T-helper 1 cell treated with Interleukin-12 subunit alpha and Interleukin-12 subunit beta and Interleukin-4 antibody, amounts not matched to agents 30 ng/mL and 1 ng/mL, for 36 hours (primary cell): ENCODE data around the gene ALDH6A1. TPM values are rescaled to one million over a fixed set of nuclear protein-coding genes. Genes with fewer than 3 reads are reported as not detected.

Source experiments
- total RNA-seq: library from RNA; stranded (reverse); gene quantifications from 2 replicates; pipeline ENCODE4 v1.2.3, GENCODE V29; 2022

ALDH6A1 gene
- total RNA-seq, 1 donor from 2014 or later, result 10.8 TPM

Other genes starting within 250 kb of the ALDH6A1 start
- gene PTGR2, start 232.6 kb downstream of the ALDH6A1 start, total RNA-seq, result 0.61 and 0.71 TPM in 2 replicates
- 53.2 and 58.4 TPM in 2 replicates for gene ZNF410, start 197.6 kb downstream of the ALDH6A1 start, total RNA-seq
- 1.3 and 1.4 TPM in 2 replicates for gene FAM161B, start 134.4 kb downstream of the ALDH6A1 start, total RNA-seq
- 17.7 and 20.0 TPM in 2 replicates for gene COQ6, start 134.2 kb downstream of the ALDH6A1 start, total RNA-seq
- gene ENTPD5, start 65.2 kb downstream of the ALDH6A1 start, total RNA-seq, result 9.1 and 9.7 TPM in 2 replicates
- 1.0 and 1.1 TPM in 2 replicates for gene BBOF1, start 65.1 kb downstream of the ALDH6A1 start, total RNA-seq
- 17.2 and 18.1 TPM in 2 replicates for gene LIN52, start 503 bp upstream of the ALDH6A1 start, total RNA-seq
- not detected in 2 replicates for gene VSX2, start 155.0 kb upstream of the ALDH6A1 start, total RNA-seq
- gene ABCD4, start 218.5 kb upstream of the ALDH6A1 start, total RNA-seq, result 49.2 and 52.3 TPM in 2 replicates